Heart right ventricle (tissue), 16 donors: ENCODE data around the gene SKI. TPM values are rescaled to one million over a fixed set of nuclear protein-coding genes. Genes with fewer than 3 reads are reported as not detected.
A peak's percentile ranks its signal among the peaks of the same experiment; 100 is the strongest.

Source experiments
- ATAC-seq, 8 donors: fragments of 200-7000 bp; cut with Tn5 transposase; one replicate each; pipeline ENCODE4 v1.9.1; 2020; ENCODE audit warnings: mild to moderate bottlenecking in 8 of 8, moderate library complexity in 8 of 8, moderate number of reproducible peaks in 1 of 8
- DNase-seq, 2 donors: peaks; one replicate each; pipeline ENCODE4 v3.0.0-alpha.2; 2020
- H3K27ac ChIP-seq, 10 donors: fragments of 200-600 bp; sonication (generic) in 2 of 10; one replicate each; pipeline versions ENCODE4 v1.5.0 to v1.8.0; 2020 to 2022; ENCODE audit warnings: mild to moderate bottlenecking in 3 of 10
- H3K27me3 ChIP-seq, 7 donors: fragments of 200-600 bp; one replicate each; pipeline ENCODE4 v1.8.0; 2021 to 2022; ENCODE audit warnings: mild to moderate bottlenecking in 2 of 7
- H3K36me3 ChIP-seq, 9 donors: fragments of 200-600 bp; sonication (generic) in 1 of 9; one replicate each; pipeline versions ENCODE4 v1.5.0 to v1.8.0; 2020 to 2022; ENCODE audit warnings: mild to moderate bottlenecking in 2 of 9
- H3K4me1 ChIP-seq, 9 donors: fragments of 200-600 bp; sonication (generic) in 1 of 9; one replicate each; pipeline versions ENCODE4 v1.5.0 to v1.8.0; 2020 to 2022; ENCODE audit warnings: mild to moderate bottlenecking in 4 of 9
- H3K4me3 ChIP-seq, 10 donors: fragments of 200-600 bp; sonication (generic) in 2 of 10; one replicate each; pipeline versions ENCODE4 v1.5.0 to v1.8.0; 2020 to 2022; ENCODE audit warnings: mild to moderate bottlenecking in 7 of 10, moderate library complexity in 2 of 10
- H3K9me3 ChIP-seq, 11 donors: fragments of 200-600 bp in 10 of 11; sonication (generic) in 2 of 11; one replicate each; pipeline versions ENCODE4 v1.5.0 to v1.8.0; 2013 to 2022; ENCODE audit warnings: mild to moderate bottlenecking in 2 of 11, control low read depth in 1 of 11, moderate library complexity in 1 of 11
- WGBS, 2 donors: extraction: QIAGEN DNeasy Blood & Tissue Kit; methylation state at CpG; one replicate each; pipeline ENCODE4 v1.1.7; 2013; ENCODE audit warnings: inconsistent platforms in 1 of 2; 5-methylcytosine and 5-hydroxymethylcytosine counted together
- intact Hi-C, 10 donors: fragments of 100-400 bp; cut with DNase I; formaldehyde crosslinking; loops; one replicate each; pipeline versions ENCODE4 v1.11.1 to v1.14.2; 2022
- polyA plus RNA-seq, 2 donors: library from polyadenylated mRNA; stranded (reverse); fragments of 200-250 nt; gene quantifications; one replicate each; pipeline ENCODE4 v1.2.3, GENCODE V29; 2013
- total RNA-seq, 10 donors: library from RNA; stranded (reverse); fragmentation: NEBNext Ultra II Directional in 3 of 10; extraction: Animal tissue kit (Norgen Biotek cat#: 25700) in 3 of 10; gene quantifications; one replicate each; pipeline versions ENCODE4 v1.2.1 to v1.2.4, GENCODE V29; 2021 to 2023
- TF ChIP-seq, protein P1 (sequence below), 9 donors: fragments of 200-600 bp; sonication (generic) in 2 of 9; IDR thresholded peaks; one replicate each; pipeline versions ENCODE4 v1.5.0 to v1.8.0; 2021 to 2022; ENCODE audit warnings: antibody characterized with exemption in 9 of 9, mild to moderate bottlenecking in 5 of 9, moderate library complexity in 1 of 9
- donor health status: Arrhythmogenic right ventricular cardiomyopathy.
- donor health status: ischemic (EF 13 %, LVEDD 7.1; RV severe dilation, severe dysfunction).
- donor health status: healthy with polysubstance abuse.
- donor health status: DM: no; HTN: yes; CAD: no.
- donor health status: DM: no; HTN: no; CAD: no.
- donor health status: ischemic (EF 25% LVEDD 6.9; RV normal size, moderate dysfunction).
- donor health status: ischemic (EF 25% LVEDD 5.7; RV mildly dilated, moderate dysfunction).
- donor health status: healthy.
- donor health status: DM: yes; HTN: yes; CAD: no.
- donor health status: Ischemic cardiomyopathy.
- donor health status: ischemic (EF 35%, LVEDD 5.7; RV mildly dilated, moderate dysfunction).
- donor health status: nonischemic (EF 11% LVEDD 7.7; RV severe dilation, severe dysfunction).
- donor health status: DM: yes; HTN: yes; CAD: no.
- donor health status: PGD.
- donor health status: ischemic (EF 29% LVEDD 5.4; RV normal size, mild dysfunction).
- donor health status: nonischemic (EF 23%, LVEDD 6.1; RV moderate dilation, normal function).

SKI gene
- total and polyA plus RNA-seq, 12 donors = 13.8 to 50.9 (median 35.6) TPM

DNA sequence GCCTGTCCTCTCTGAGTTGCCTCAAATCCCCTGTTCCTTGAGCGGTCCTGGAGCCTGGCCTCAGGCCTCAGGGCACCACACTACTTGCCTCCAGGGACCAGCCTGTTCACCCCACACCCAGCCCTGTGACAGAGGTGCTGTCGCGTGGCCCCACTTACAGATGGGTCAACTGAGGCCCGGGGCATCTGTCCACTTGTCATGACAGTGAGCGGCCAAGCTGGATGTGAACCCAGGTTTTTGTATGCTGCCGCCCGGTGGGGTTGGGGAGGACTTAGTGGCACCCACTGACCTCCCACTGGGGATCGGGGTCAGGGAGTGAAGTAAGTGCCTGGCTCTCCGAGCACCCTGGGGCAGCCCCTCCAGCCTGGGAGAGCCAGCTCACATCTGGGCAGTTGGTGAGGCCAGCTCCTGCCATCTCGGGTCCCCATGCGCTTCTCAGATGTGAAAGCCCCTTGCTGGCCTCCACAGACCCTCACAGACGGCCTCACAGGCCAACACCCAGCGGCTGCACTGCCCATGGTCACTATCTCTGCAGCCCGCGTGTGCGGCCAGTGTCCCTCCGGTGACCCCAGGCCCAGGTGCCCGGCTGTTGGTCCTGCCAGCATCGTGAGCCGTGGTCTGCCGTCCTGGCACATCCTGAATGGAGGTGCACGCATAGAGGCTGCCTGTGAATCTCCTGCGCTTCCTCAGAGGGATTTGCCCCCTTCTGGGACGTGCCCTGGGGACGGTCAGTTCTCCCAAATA, 24.3 kb upstream of the SKI start:
- DNase-seq = peak in 1 of 2 donors; percentile 22
- no peaks in the 10 kb centered on the region for H3K36me3 ChIP-seq
- peaks cover 40 to 78% (median 69%) of the 10 kb centered on the region in 9 donors for H3K4me1 ChIP-seq
- H3K27ac ChIP-seq = peak overlapping the region; percentile 76 to 96 (median 90)
- WGBS, 2 donors = 52 to 57% methylated on average over 25 of the region's 25 CpGs
- TF ChIP-seq, protein P1, sequence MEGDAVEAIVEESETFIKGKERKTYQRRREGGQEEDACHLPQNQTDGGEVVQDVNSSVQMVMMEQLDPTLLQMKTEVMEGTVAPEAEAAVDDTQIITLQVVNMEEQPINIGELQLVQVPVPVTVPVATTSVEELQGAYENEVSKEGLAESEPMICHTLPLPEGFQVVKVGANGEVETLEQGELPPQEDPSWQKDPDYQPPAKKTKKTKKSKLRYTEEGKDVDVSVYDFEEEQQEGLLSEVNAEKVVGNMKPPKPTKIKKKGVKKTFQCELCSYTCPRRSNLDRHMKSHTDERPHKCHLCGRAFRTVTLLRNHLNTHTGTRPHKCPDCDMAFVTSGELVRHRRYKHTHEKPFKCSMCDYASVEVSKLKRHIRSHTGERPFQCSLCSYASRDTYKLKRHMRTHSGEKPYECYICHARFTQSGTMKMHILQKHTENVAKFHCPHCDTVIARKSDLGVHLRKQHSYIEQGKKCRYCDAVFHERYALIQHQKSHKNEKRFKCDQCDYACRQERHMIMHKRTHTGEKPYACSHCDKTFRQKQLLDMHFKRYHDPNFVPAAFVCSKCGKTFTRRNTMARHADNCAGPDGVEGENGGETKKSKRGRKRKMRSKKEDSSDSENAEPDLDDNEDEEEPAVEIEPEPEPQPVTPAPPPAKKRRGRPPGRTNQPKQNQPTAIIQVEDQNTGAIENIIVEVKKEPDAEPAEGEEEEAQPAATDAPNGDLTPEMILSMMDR (IDR thresholded peaks at IDR 0.05) = no peak
- intact Hi-C loops = loop anchor here in 1 of 10 donors (5.0 kb wide), 1 partner anchor 338 kb away; no protein-coding TSS in a partner anchor
- H3K27me3 ChIP-seq = no peaks in the 10 kb centered on the region
- no peaks in the 10 kb centered on the region for H3K9me3 ChIP-seq
- H3K4me3 ChIP-seq = peak overlapping the region; percentile 26 to 74 (median 58)
- ATAC-seq = no peak

DNA sequence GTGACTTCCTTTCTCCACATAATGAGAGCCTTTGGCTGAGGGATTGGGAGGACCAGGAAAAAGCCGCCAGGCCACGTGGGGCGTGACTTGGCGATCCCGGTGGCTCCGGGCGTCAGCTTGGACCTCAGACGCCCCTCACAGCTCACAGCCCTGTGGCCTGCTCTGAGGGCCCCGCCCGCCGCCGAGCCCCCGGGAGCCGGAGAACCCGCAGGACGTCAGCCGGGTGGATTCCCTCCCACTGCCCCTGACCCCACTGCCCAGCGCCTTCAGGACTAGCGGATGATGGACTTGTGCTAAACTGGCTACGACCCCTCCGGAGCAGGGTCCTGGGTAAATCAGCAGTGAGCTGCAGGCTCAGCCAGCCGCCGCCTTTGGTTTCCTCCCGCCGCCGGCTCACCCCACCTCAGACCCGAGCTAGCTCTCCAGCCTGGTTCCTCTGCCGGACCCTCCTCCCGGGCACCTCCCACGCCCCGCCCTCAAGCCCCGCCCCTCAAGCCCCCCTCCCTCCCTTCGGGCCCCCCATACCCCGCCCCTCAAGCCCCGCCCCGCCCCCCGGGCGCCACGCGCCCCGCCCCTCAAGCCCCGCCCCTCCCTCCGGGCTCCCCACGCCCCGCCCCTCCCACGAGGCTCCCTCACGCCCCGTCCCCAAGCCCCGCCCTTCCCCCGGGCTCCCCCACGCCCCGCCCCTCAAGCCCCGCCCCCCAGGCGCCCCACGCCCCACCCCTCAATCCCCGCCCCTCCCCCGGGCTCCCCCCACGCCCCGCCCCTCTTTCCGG, 23.5 kb upstream of the SKI start:
- DNase-seq (peak; percentile 86 to 91), ATAC-seq (peak; percentile 64 to 75 (median 71))
- Histone ChIP-seq H3K4me3 (peak overlapping the region; percentile 26 to 74 (median 58)), H3K36me3 (no peaks in the 10 kb centered on the region), H3K4me1 (peaks cover 38 to 78% (median 67%) of the 10 kb centered on the region in 9 donors), H3K27me3 (no peaks in the 10 kb centered on the region), H3K9me3 (no peaks in the 10 kb centered on the region), H3K27ac (peak overlapping the region; percentile 76 to 96 (median 90))
- 1 to 3% methylated on average over 36 to 39 of the region's 60 CpGs for WGBS, 2 donors
- TF ChIP-seq, protein P1 (IDR thresholded peaks at IDR 0.05) = no peak
- intact Hi-C loops = loop anchor here in 1 of 10 donors (5.0 kb wide), 1 partner anchor 338 kb away; no protein-coding TSS in a partner anchor

DNA sequence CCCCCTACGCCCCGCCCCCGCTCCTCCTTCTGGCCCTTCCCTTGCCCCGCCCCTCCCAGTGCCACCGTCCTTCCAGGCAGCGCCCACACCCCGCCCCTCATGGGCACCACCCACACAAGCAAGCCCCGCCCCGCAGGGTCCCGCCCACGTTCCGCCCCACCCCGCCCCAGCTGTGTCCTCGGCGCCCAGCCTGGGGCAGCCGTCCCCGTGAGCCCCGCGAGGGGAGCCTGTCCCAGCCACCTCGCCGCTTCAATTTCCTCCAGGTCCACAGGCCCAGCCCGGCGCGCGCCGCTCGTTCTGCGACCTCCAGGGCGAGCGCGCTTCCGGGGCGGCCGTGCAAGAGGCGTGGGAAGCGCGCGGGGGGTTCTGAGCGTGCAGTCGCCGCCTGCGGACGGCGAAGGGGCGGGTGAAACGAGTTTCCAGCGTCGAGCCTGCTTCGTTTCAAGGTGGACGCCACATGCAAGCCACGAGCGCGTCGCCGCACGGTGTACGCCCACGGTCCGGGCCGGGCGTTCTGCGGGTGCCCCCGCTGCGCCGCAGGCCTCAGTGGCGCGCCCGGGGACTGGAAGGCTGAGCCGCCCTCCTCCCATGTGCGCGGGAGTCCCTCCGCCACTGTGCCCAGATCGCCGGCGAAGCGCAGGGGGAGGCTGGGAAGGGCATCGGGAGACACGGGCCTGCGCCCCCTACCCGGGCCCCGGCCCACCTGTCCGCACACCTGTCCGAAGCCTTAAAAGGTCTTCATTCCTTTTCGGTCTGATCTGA, 22.7 kb upstream of the SKI start:
- Histone ChIP-seq H3K36me3 (no peaks in the 10 kb centered on the region), H3K4me1 (peaks cover 33 to 75% (median 59%) of the 10 kb centered on the region in 9 donors), H3K9me3 (no peaks in the 10 kb centered on the region), H3K4me3 (peak overlapping the region; percentile 12 to 66 (median 49)), H3K27me3 (no peaks in the 10 kb centered on the region), H3K27ac (peak overlapping the region; percentile 76 to 95 (median 91))
- intact Hi-C loops = no loop called here
- peak; percentile 66 to 84 (median 76) for ATAC-seq
- 14 to 15% methylated on average over 66 to 82 of the region's 84 CpGs for WGBS, 2 donors
- TF ChIP-seq, protein P1 (IDR thresholded peaks at IDR 0.05) = peak in 4 of 9 donors; percentile 7 to 41 (median 19)
- DNase-seq = peak; percentile 97 to 98
